GM12878 (cell line): ENCODE measurements around the gene GATAD2B. TPM values are rescaled to one million over a fixed set of nuclear protein-coding genes. Genes with fewer than 3 reads are reported as not detected.

Experiments used
- ATAC-seq: fragments of 200-7000 bp; cut with Tn5 transposase; 3 replicates; pipeline ENCODE4 v1.9.1; 2020; ENCODE audit warnings: mild to moderate bottlenecking, moderate library complexity
- BruUV-seq: library from RNA; stranded (reverse); fragments of 400-500 nt; replicated peaks from 2 replicates; lab custom pipeline; 2021; lab: Mats Ljungman, UMichigan
- CTCF ChIA-PET: fragments of 300-600 bp; sonication (Branson Sonifier 250); formaldehyde crosslinking; extraction: SDS; loops from one replicate; lab custom pipeline; 2021; ENCODE audit warnings: inconsistent platforms; lab: Yijun Ruan, JAX
- POLR2A ChIA-PET: fragments of 350-600 bp; formaldehyde crosslinking; extraction: SDS; loops from one replicate; lab custom pipeline; 2021; ENCODE audit warnings: inconsistent platforms; lab: Charles Lee
- RAD21 ChIA-PET: fragments of 300-600 bp; sonication (Branson Sonifier 250); formaldehyde crosslinking; loops from one replicate; lab custom pipeline; 2023; ENCODE audit warnings: antibody characterized with exemption; ENCODE audit not compliant: unreplicated experiment; lab: Charles Lee
- SMC1A ChIA-PET: fragments of 300-600 bp; sonication (Branson Sonifier 250); formaldehyde crosslinking; loops from one replicate; lab custom pipeline; 2023; ENCODE audit not compliant: unreplicated experiment, uncharacterized antibody; lab: Charles Lee
- DNase-seq: peaks from one replicate; pipeline ENCODE4 v3.0.0-alpha.2; 2011; ENCODE audit warnings: low read depth, low spot score
- FAIRE-seq: peaks from 3 replicates; lab custom pipeline; 2011; peaks lifted over from hg19 to GRCh38; lab: Jason Lieb, UNC
- H2AFZ ChIP-seq: 2 replicates; pipeline ENCODE4 v1.6.0; 2011; ENCODE audit warnings: low read depth, low read length, control low read depth; ENCODE audit not compliant: control insufficient read depth
- H3K27ac ChIP-seq: 2 replicates; pipeline ENCODE4 v1.5.1; 2011; ENCODE audit warnings: control low read depth; ENCODE audit not compliant: control insufficient read depth, insufficient read depth
- H3K27me3 ChIP-seq, 2 experiments: replicated peaks in 1 of 2; 2 replicates each; pipeline versions ENCODE4 v1.6.0 to v1.6.1; 2011; ENCODE audit warnings: low read length in 1 of 2; ENCODE audit not compliant: control insufficient read depth in 2 of 2, insufficient read depth in 2 of 2
- H3K36me3 ChIP-seq, 2 experiments: 2 replicates each; pipeline ENCODE4 v1.5.1; 2011; ENCODE audit warnings: low read length in 1 of 2; ENCODE audit not compliant: control insufficient read depth in 2 of 2, insufficient read depth in 2 of 2
- H3K4me1 ChIP-seq: 2 replicates; pipeline ENCODE4 v1.6.1; 2011; ENCODE audit warnings: mild to moderate bottlenecking, low read length, moderate library complexity, mixed read lengths; ENCODE audit not compliant: control insufficient read depth, insufficient read depth
- H3K4me2 ChIP-seq: 2 replicates; pipeline ENCODE4 v1.6.0; 2011; ENCODE audit warnings: control low read depth; ENCODE audit not compliant: control insufficient read depth, insufficient read depth
- H3K4me3 ChIP-seq: fragments of 200-600 bp; sonication (generic); 2 replicates; pipeline ENCODE4 v1.5.1; 2016
- H3K79me2 ChIP-seq: 2 replicates; pipeline ENCODE4 v1.6.0; 2011; ENCODE audit warnings: low read length; ENCODE audit not compliant: control insufficient read depth, insufficient read depth
- H3K9ac ChIP-seq: 2 replicates; pipeline ENCODE4 v1.8.0; 2011; ENCODE audit warnings: low read length, control low read depth, mixed read lengths; ENCODE audit not compliant: control insufficient read depth, insufficient read depth
- H3K9me3 ChIP-seq: replicated peaks from 3 replicates; pipeline ENCODE4 v1.5.1; 2011; ENCODE audit warnings: mild to moderate bottlenecking, low read length; ENCODE audit not compliant: control insufficient read depth, insufficient read depth
- H4K20me1 ChIP-seq: 2 replicates; pipeline ENCODE4 v1.6.0; 2011; ENCODE audit not compliant: control insufficient read depth, insufficient read depth
- CBFB ChIP-seq: IDR thresholded peaks from 2 replicates; pipeline ENCODE4 v1.6.1; 2016; ENCODE audit warnings: antibody characterized with exemption, low read depth
- CBX3 ChIP-seq: fragments of 200-600 bp; sonication (generic); IDR thresholded peaks from 2 replicates; pipeline ENCODE4 v1.6.1; 2016; ENCODE audit warnings: low read depth, borderline replicate concordance
- CHD1 ChIP-seq: IDR thresholded peaks from 2 replicates; pipeline ENCODE4 v1.6.1; 2012; ENCODE audit warnings: low read depth, low read length, improper control_type of control experiment
- IKZF2 ChIP-seq, 2 experiments: fragments of 450-650 bp; IDR thresholded peaks; 2 replicates each; pipeline ENCODE4 v1.6.1; 2017; ENCODE audit warnings: mild to moderate bottlenecking in 2 of 2, moderate library complexity in 2 of 2
- NR2C1 ChIP-seq: fragments of 450-650 bp; IDR thresholded peaks from 2 replicates; pipeline ENCODE4 v1.6.1; 2017; ENCODE audit warnings: antibody characterized with exemption, mild to moderate bottlenecking, moderate library complexity
- RELB ChIP-seq: fragments of 450-650 bp; IDR thresholded peaks from 2 replicates; pipeline ENCODE4 v1.6.1; 2017; ENCODE audit warnings: low read depth, mild to moderate bottlenecking, moderate library complexity
- SIN3A ChIP-seq: IDR thresholded peaks from 2 replicates; pipeline ENCODE4 v1.6.1; 2012; ENCODE audit warnings: low read depth, low read length, improper control_type of control experiment
- TCF12 ChIP-seq: IDR thresholded peaks from 2 replicates; pipeline ENCODE4 v1.6.1; 2011; ENCODE audit warnings: low read depth, mild to moderate bottlenecking, low read length
- YY1 ChIP-seq: IDR thresholded peaks from 2 replicates; pipeline ENCODE4 v1.6.1; 2011; ENCODE audit warnings: low read depth, mild to moderate bottlenecking, low read length
- ZNF622 ChIP-seq: fragments of 450-650 bp; IDR thresholded peaks from 2 replicates; pipeline ENCODE4 v1.6.1; 2017; ENCODE audit warnings: mild to moderate bottlenecking, inconsistent platforms
- ZNF687 ChIP-seq: fragments of 450-650 bp; IDR thresholded peaks from 2 replicates; pipeline ENCODE4 v1.6.1; 2017; ENCODE audit warnings: mild to moderate bottlenecking, moderate library complexity
- WGBS: methylation state at CpG from one replicate; pipeline ENCODE4 v1.1.6; 2016; ENCODE audit warnings: low lambda C conversion rate; ENCODE audit not compliant: insufficient replicate concordance, insufficient coverage; ENCODE audit errors: missing lambda C conversion rate; 5-methylcytosine and 5-hydroxymethylcytosine counted together
- in situ Hi-C: fragments of 300-500 bp; cut with MboI; formaldehyde crosslinking; loops from 9 replicates; pipeline ENCODE4 v1.14.3; 2018; ENCODE audit warnings: mixed read lengths
- intact Hi-C: fragments of 100-400 bp; cut with micrococcal nuclease; formaldehyde crosslinking; loops from one replicate; pipeline ENCODE4 v1.14.2; 2022; ENCODE audit not compliant: unreplicated experiment
- polyA plus RNA-seq, 11 experiments: library from polyadenylated mRNA; depleted of rRNA in 4 of 11; unstranded in 6 of 11; stranded (reverse) in 5 of 11; fragments of >200 nt; fragmentation: Nextera tagmentation in 4 of 11; fragmentation: Illumina TruSeq in 1 of 11; extraction: Ambion mirVana in 4 of 11; extraction: Trizol in 1 of 11; gene quantifications; 1 replicate in 1 of 11; 2 replicates in 10 of 11; pipeline versions ENCODE4 v1.2.1 to v1.2.3, GENCODE V29; 2011 to 2016; ENCODE audit warnings: inconsistent platforms in 2 of 11, missing spikeins in 2 of 11, low read depth in 1 of 11
- total RNA-seq, 4 experiments: library from RNA; depleted of rRNA in 3 of 4; stranded (reverse); fragments of >200 nt in 3 of 4; fragmentation: Illumina TruSeq in 1 of 4; extraction: Trizol in 1 of 4; gene quantifications; 2 replicates each; pipeline versions ENCODE4 v1.2.1 to v1.2.3, GENCODE V29; 2013 to 2021
- TF ChIP-seq, protein P1 (sequence below): fragments of 450-650 bp; IDR thresholded peaks from 2 replicates; pipeline ENCODE4 v1.6.1; 2016; ENCODE audit warnings: mild to moderate bottlenecking
- TF ChIP-seq, protein P2 (sequence below): IDR thresholded peaks from 2 replicates; pipeline ENCODE4 v1.6.1; 2011; ENCODE audit warnings: borderline replicate concordance, low read depth, mild to moderate bottlenecking, moderate library complexity, mixed read lengths, low read length; ENCODE audit not compliant: insufficient read depth; ENCODE audit errors: extremely low read length

Gene GATAD2B
- total and polyA plus RNA-seq, 10 of the 15 experiments (the other 5 are each of a cell fraction or from before 2014, with no cell fraction given), result 2.4 to 63.1 (median 8.7) TPM

GRCh38 chr1:153962088-153963029 lies 39.6 kb upstream of the GATAD2B start:
- H3K9me3 ChIP-seq, result no peaks in the 10 kb centered on the region
- DNase-seq (no peak), ATAC-seq (no peak), FAIRE-seq (no peak)
- H3K4me1 ChIP-seq, result peaks cover 11% of the 10 kb centered on the region
- peak overlapping the region; percentile 93 for H3K27ac ChIP-seq
- peak overlapping the region; percentile 88 for H3K4me3 ChIP-seq
- ChIA-PET CTCF (interaction anchor here (0.7 to 7.1 kb wide), 12 partner anchors 10 to 309 kb away, joined by 3 to 64 read pairs (median 3); partner anchors contain the start of genes DENND4B, GATAD2B, JTB and RAB13), SMC1A (interaction anchor here (1.1 to 7.7 kb wide), 9 partner anchors 10 to 166 kb away, joined by 3 to 82 read pairs (median 5); partner anchors contain the start of genes DENND4B, GATAD2B, JTB and RAB13), POLR2A (interaction anchor here (0.5 to 10.0 kb wide), 13 partner anchors 8 to 327 kb away, joined by 3 to 132 read pairs (median 7); partner anchors contain the start of genes DENND4B, GATAD2B, INTS3 and JTB), RAD21 (interaction anchor here (0.7 to 6.4 kb wide), 9 partner anchors 13 to 158 kb away, joined by 3 to 42 read pairs (median 8); partner anchors contain the start of genes DENND4B, GATAD2B, JTB and RAB13)
- in situ Hi-C loops (no loop called here), intact Hi-C loops (no loop called here)
- 11% methylated on average over 16 of the region's 16 CpGs for WGBS
- H2AFZ ChIP-seq, result peak overlapping the region; percentile 24; the same call in 1 of the 2 replicates
- peak overlapping the region; percentile 98 for H3K4me2 ChIP-seq
- peaks cover 9 to 15% of the 10 kb centered on the region in 2 experiments for H3K36me3 ChIP-seq
- no peaks in the 10 kb centered on the region; the same call in 1 of the 2 replicates for H4K20me1 ChIP-seq
- no TSS peak for BruUV-seq
- no peaks in the 10 kb centered on the region for H3K27me3 ChIP-seq
- H3K9ac ChIP-seq, result peak overlapping the region; percentile 98
- H3K79me2 ChIP-seq, result peaks cover 65% of the 10 kb centered on the region
- TF ChIP-seq, protein P1, sequence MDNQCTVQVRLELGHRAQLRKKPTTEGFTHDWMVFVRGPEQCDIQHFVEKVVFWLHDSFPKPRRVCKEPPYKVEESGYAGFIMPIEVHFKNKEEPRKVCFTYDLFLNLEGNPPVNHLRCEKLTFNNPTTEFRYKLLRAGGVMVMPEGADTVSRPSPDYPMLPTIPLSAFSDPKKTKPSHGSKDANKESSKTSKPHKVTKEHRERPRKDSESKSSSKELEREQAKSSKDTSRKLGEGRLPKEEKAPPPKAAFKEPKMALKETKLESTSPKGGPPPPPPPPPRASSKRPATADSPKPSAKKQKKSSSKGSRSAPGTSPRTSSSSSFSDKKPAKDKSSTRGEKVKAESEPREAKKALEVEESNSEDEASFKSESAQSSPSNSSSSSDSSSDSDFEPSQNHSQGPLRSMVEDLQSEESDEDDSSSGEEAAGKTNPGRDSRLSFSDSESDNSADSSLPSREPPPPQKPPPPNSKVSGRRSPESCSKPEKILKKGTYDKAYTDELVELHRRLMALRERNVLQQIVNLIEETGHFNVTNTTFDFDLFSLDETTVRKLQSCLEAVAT, result no peak
- TF ChIP-seq CBX3 (no peak), TCF12 (no peak), SIN3A (peak; percentile 58; the same call in 1 of the 2 replicates), YY1 (peak; percentile 46; the same call in 1 of the 2 replicates), CHD1 (no peak), RELB (peak; percentile 56; the same call in 1 of the 2 replicates), ZNF687 (peak; percentile 73), IKZF2 (IDR thresholded peaks at IDR 0.05) (peak in 1 of 2 experiments; percentile 22; a peak in 2 of 4 replicates), ZNF622 (no peak), CBFB (no peak), NR2C1 (no peak)
- TF ChIP-seq, protein P2, sequence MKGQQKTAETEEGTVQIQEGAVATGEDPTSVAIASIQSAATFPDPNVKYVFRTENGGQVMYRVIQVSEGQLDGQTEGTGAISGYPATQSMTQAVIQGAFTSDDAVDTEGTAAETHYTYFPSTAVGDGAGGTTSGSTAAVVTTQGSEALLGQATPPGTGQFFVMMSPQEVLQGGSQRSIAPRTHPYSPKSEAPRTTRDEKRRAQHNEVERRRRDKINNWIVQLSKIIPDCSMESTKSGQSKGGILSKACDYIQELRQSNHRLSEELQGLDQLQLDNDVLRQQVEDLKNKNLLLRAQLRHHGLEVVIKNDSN, result peak; percentile 76
